ENCODE measurements around the gene PTPRG.

DNA sequence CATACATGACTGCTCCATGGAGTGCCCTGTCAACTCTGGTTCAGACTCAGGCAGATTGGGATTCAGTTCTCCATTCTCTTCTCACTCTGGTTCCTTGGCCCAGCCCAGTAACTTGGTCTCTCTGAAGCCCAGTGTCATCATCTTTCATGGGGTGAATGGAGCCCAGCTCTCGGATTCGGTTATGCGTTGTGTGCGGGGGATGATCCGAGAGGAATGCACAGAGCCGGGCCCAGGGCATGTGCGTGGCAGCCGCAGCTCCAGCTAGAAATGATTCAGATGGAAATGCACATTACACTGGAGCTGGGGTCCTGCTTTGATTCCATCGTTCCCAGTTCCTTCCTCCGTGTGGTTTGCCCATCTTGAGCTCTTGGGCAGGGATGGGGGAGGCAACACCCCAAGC, 622.6 kb downstream of the PTPRG start:
- TF ChIP-seq, protein P1, sequence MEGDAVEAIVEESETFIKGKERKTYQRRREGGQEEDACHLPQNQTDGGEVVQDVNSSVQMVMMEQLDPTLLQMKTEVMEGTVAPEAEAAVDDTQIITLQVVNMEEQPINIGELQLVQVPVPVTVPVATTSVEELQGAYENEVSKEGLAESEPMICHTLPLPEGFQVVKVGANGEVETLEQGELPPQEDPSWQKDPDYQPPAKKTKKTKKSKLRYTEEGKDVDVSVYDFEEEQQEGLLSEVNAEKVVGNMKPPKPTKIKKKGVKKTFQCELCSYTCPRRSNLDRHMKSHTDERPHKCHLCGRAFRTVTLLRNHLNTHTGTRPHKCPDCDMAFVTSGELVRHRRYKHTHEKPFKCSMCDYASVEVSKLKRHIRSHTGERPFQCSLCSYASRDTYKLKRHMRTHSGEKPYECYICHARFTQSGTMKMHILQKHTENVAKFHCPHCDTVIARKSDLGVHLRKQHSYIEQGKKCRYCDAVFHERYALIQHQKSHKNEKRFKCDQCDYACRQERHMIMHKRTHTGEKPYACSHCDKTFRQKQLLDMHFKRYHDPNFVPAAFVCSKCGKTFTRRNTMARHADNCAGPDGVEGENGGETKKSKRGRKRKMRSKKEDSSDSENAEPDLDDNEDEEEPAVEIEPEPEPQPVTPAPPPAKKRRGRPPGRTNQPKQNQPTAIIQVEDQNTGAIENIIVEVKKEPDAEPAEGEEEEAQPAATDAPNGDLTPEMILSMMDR (conservative IDR thresholded peaks at IDR 0.05; ENCODE audit: low read length), result no peak
- no peak for TF ChIP-seq EZH2phosphoT487 (IDR thresholded peaks at IDR 0.05; ENCODE audit: borderline replicate concordance)

Data from Loucy (cell line).